ENCODE data around the gene CLIP3.
"Not testable (repeated sequence)": the region's sequence is repeated elsewhere in the genome, so short reads cannot be mapped to it uniquely, and the experiment has no call there.

CLIP3 gene

DNA sequence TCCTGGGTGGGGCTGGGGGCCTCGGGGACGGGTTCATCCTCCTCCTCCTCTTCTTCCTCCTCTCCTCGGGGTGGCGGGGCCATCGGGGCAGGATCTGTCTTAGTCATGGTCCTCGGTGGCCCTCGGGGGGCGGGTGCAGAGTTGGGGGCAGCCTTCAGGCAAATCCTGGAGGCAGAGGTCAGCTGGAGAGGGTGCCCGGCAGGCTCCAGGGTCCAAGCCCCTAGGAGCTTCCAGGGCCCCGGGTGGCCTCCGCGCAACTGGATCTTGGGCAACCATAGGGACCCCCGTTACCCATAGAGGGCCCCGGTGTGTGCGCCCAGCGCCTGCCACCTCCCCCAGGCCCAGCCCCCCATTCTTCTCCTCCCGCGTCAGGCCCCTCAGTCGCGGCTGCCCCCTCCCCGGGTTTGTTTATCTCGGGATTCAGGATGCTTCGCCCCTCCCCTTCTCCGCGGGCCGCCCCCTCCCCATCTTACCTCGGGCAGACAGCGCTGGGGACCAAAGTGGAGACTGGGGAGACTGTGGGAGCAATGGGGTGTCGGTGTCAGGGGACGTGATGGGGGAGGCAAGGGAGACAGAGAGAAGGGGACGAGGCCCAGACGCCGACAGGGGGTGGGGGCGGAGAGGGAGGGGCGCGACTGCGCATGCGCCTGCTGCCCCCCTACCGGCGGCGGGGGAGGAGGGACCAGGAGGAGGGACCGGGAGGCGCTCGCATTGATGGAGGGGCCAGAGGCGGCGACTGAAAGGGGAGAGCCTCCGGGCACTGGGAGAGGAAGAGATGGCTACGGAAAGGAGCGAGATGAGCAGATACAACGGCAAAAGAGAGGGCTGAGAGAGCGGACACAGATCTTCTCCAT is at the start of gene CLIP3:
Gene CLIP3 (minus strand): TSS at position 623 of the 854 bp plus-strand sequence. CDS start 516 bp downstream, at position 107.
- DNase-seq (ENCODE audit: low read depth in 3 of 3), result peak; percentile 10 to 31 (median 30)

DNA sequence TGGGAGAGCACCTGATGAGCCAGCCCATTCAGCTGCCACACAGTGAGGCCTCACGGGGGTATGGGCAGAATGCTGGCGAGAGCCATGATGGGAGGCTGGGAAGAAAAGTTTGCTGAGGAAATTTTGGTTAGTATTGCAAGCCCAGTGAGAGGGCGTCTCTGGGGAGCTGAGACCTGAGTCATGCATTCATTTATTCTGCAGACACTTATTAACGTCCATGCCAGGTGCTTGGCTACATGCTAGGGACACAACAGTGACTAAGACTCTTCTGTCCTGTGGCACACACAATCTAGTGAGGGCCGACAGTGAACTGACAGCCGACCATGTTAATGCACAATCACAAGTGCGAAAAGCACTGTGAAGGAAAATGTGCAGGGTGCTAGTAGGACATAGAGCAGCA is 49.2 kb upstream of the CLIP3 start:
- no peak for DNase-seq (ENCODE audit: low read depth in 3 of 3)

- no peak for DNase-seq (ENCODE audit: low read depth in 3 of 3)
These were observed 48.7 kb upstream of the CLIP3 start for GRCh38 chr19:36081385-36081784.

GRCh38 chr19:36079389-36079945 is 46.8 kb upstream of the CLIP3 start:
- DNase-seq (ENCODE audit: low read depth in 3 of 3), result no peak

DNA sequence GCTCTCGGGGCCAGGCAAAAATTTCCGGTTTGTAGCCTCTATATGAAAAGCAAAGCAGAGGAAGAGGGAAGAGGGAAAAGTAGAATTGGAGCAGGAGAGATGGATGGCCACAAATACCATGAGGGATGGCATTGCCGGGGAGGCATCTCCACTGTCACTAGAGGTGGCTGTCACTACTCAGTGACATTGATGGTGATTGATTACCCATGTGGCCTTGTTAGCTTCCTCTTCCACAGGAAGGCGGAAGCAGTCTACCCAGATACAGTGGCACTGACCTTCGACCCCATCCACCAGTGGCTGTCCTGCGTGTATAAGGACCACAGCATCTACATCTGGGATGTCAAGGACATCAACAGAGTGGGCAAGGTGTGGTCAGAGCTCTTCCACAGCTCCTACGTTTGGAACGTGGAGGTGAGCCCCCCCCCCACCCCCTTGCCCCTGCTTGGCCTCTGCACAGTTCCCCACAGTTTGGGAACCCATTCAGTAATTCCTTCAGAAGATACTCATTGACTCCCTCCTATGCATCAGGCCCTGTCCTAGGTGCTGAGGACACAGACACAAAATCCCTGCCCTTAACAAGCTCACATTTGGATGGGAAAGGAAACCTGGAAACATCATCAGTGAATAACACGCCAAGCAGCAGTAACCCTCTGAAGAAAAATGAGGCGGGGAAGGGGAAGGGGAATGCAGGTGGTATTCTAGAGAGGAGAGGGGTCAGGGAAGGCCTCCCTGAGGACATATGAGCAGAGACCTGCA is 40.6 kb upstream of the CLIP3 start:
- DNase-seq (ENCODE audit: low read depth in 3 of 3), result no peak

DNA sequence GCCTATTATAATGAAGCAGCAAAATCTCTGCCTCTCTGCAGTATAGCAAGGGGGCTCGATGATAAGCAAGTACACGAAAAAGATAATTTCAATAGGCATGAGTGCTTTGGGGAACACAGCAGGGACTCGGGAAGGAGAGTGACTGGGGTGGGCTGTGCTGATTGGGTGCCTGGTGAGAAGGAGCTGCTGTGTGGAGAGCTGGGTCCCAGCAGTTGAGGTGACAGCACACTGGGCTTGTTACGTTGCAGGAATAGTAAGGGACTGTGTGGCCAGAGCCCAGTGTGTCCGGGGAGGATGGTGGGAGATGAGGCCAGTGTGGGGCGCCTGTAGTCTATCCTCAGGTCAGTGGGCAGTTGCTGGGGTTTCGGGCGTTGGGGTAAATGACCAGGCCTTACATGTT is 39.4 kb upstream of the CLIP3 start:
- no peak for DNase-seq (ENCODE audit: low read depth in 3 of 3)

DNA sequence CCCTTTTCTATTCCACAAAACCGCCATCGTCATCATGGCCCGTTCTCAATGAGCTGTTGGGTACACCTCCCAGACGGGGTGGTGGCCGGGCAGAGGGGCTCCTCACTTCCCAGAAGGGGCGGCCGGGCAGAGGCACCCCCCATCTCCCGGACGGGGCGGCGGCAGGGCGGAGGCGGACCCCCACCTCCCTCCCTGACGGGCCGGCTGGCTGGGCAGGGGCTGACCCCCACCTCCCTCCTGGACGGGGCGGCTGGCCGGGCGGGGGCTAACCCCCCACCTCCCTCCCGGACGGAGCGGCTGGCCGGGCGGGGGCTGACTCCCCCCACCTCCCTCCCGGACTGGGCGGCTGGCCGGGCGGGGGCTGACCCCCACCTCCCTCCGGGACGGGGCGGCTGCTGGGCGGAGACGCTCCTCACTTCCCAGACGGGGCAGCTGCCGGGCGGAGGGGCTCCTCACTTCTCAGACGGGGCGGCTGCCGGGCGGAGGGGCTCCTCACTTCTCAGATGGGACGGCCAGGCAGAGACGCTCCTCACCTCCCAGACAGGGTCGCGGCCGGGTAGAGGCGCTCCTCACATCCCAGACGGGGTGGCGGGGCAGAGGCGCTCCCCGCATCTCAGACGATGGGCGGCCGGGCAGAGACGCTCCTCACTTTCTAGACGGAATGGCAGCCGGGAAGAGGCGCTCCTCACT is 36.3 kb upstream of the CLIP3 start:
- DNase-seq (ENCODE audit: low read depth in 3 of 3), result not testable (repeated sequence)

DNA sequence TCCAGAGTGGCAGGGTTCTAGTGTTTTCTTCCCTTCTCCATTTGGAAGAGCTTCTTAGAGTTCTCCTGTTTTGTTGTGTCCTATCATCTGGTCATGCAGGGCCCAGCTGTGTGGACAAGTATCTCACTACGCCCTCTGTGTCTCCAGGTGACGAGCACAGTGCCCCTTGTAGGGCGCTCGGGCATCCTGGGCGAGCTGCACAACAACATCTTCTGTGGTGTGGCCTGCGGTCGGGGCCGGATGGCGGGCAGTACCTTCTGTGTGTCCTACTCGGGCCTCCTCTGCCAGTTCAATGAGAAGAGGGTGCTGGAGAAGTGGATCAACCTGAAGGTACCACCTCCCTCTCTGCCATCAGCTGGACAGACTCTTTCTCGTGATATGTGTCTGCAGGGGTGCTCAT is 35.0 kb upstream of the CLIP3 start:
- DNase-seq (ENCODE audit: low read depth in 3 of 3), result no peak

- DNase-seq (ENCODE audit: low read depth in 3 of 3), result no peak
These were observed 32.2 kb upstream of the CLIP3 start for GRCh38 chr19:36064826-36065225.

DNA sequence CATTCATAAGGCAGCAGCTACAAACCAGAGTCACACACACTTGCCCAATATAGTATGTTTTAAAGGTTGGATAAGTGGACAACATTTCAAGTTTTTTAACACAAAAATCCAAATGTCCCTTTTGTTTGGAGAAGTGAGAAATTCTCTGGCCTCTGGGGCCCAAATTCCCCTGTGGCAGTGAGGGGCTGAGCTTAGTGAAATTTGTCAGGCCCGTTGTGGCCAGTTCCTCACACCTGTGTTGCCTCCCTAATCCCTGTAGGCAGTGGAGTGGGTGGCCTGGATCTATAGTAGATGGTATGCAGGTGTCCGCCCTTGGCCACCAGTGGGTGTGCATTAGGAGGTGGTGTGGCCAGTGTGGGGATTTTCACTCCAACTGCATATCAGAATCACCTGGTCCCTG is 28.7 kb upstream of the CLIP3 start:
- DNase-seq (ENCODE audit: low read depth in 3 of 3), result no peak

- no peak for DNase-seq (ENCODE audit: low read depth in 3 of 3)
These were observed 27.8 kb upstream of the CLIP3 start for GRCh38 chr19:36060430-36060829.

DNA sequence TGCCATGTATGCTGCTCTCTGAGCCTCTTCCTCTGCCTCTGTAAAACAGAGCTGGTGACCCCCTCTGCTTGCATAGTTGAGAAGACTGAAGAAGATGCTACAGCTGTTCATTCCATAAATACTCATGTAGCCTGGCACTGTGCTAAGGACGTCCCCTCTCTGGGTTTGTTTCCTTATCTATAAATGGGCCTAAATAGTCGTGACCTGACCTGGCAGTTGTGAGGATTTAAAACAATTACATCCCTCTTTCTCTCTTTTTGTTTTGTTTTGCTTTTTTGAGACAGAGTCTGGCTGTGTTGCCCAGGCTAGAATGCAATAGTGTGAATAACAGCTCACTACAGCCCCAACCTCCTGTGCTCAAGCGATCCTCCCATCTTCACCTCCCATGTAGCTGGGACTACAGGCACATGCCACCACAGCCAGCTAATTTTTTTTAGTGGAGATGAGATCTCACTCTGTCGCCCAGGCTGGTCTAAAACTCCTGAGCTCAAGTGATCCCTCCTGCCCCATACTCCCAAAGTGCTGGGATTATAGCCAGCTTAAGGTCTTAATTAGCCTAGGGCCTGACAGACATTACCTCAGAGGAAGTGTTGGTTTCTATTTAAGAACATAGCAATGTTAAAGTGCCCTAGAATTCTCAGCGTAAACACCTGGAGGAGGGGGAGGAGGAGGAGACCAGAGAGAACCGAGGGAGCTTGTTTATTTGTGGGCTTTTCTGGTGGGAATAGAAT is 26.7 kb upstream of the CLIP3 start:
- no peak for DNase-seq (ENCODE audit: low read depth in 3 of 3)

GRCh38 chr19:36058481-36059179 is 26.0 kb upstream of the CLIP3 start:
- no peak for DNase-seq (ENCODE audit: low read depth in 3 of 3)

- peak; percentile 90 to 91 (median 90) for DNase-seq (ENCODE audit: low read depth in 3 of 3)
These were observed 22.3 kb upstream of the CLIP3 start, which contains the start of gene WDR62 for GRCh38 chr19:36054733-36055686. WDR62 (plus strand) TSS chr19:36054897; CDS start chr19:36054972, 75 bp downstream.

DNA sequence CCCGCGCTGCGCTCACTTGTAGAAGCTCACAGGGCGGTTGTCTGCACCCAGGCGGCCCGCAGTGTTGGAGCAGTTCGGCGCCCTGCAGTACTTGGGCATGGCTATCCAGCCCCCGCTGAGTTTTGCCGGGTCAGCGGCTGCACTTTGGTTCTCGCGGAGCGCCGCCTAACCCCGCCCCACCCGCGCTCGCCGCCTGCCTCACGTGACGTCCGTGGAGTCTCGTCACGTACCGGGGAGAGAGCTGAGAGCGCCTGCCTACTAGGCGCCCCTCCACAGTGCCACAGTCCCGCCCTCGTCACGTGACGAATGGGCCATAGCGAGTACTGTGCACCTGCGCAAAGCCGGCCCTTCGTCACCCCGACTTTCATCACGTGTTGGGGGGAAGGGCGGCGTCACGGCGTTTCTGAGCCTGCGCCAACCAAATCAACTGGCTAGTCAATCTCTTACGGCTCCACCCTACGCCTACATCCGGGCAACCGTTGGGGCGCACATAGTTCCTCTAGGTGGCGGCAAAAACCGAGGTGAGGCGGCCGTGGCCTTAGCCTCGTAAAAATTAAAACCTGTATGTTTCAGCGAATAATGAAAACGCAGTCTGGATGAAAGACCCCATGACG is 21.6 kb upstream of the CLIP3 start, which contains the start of gene THAP8:
Gene THAP8 (minus strand): TSS at position 167 of the 614 bp plus-strand sequence. CDS start 68 bp downstream, at position 99.
- DNase-seq (ENCODE audit: low read depth in 3 of 3), result peak; percentile 99

- no peak for DNase-seq (ENCODE audit: low read depth in 3 of 3)
These were observed 19.0 kb upstream of the CLIP3 start for GRCh38 chr19:36051637-36052036.

- no peak for DNase-seq (ENCODE audit: low read depth in 3 of 3)
These were observed 18.6 kb upstream of the CLIP3 start for GRCh38 chr19:36051236-36051635.

DNA sequence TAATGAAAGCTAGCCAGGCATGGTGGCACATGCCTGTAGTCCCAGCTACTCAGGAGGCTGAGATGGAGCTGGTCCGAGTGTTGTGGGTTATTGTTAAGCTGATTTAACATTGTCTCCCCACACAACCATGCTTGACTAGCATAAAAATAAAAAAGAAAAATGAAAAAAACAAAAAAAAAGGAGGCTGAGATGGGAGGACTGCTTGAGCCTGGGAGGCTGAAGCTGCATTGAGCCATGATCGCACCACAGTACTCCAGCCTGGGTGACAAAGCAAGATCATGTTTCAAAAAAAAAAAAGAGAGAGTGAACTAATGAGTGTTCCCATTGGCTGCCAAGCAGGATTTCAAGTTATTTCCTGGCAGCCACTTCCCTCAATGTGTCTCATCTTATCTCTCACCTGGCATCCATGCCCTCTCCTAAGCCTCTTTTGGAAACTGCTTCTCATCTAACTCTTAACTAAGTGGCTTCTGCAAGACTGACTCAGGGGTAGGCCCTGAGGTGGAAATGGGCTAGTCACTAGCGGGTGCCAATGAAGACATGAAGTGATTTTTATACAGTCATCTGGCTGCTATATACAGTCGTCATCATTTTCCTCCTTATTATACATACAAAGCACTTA is 16.5 kb upstream of the CLIP3 start:
- no peak for DNase-seq (ENCODE audit: low read depth in 3 of 3)
